Gastroesophageal sphincter (tissue), 4 donors: Measurements from ENCODE around the gene KXD1. TPM values are rescaled to one million over a fixed set of nuclear protein-coding genes. Genes with fewer than 3 reads are reported as not detected.

ENCODE experiments used
- ATAC-seq: fragments of 150-250 bp; one replicate; pipeline ENCODE4 v1.9.1; 2016; ENCODE audit warnings: mild to moderate bottlenecking, moderate library complexity
- H3K27ac ChIP-seq, 4 donors: fragments of 200-600 bp; sonication (generic) in 3 of 4; 1 replicate in 3 of 4; 2 replicates in 1 of 4; pipeline ENCODE4 v1.5.1; 2016 to 2019
- H3K27me3 ChIP-seq: fragments of 200-600 bp; sonication (generic); one replicate; pipeline ENCODE4 v1.5.1; 2019
- H3K36me3 ChIP-seq, 2 donors: fragments of 200-600 bp; sonication (generic); one replicate each; pipeline ENCODE4 v1.5.1; 2019; ENCODE audit warnings: control low read depth in 1 of 2
- H3K4me1 ChIP-seq, 3 donors: fragments of 200-600 bp; sonication (generic); 1 replicate in 2 of 3; 2 replicates in 1 of 3; pipeline ENCODE4 v1.5.1; 2016 to 2019; ENCODE audit warnings: control low read depth in 2 of 3
- H3K4me3 ChIP-seq, 2 donors: fragments of 200-600 bp; sonication (generic); one replicate each; pipeline ENCODE4 v1.5.1; 2019; ENCODE audit warnings: mild to moderate bottlenecking in 1 of 2, moderate library complexity in 1 of 2
- H3K9me3 ChIP-seq, 3 donors: fragments of 200-600 bp; sonication (generic); one replicate each; pipeline ENCODE4 v1.5.1; 2017 to 2019; ENCODE audit warnings: control low read depth in 2 of 3
- CTCF ChIP-seq, 4 experiments: fragments of 200-600 bp in 2 of 4; fragments of 450-650 bp in 2 of 4; sonication (generic) in 1 of 4; IDR thresholded peaks; one replicate each; pipeline ENCODE4 v1.5.1; 2017 to 2019; ENCODE audit warnings: antibody characterized with exemption in 4 of 4, mild to moderate bottlenecking in 2 of 4, moderate library complexity in 2 of 4
- EP300 ChIP-seq: sonication (generic); formaldehyde crosslinking; IDR thresholded peaks from one replicate; pipeline ENCODE4 v1.6.1; 2017; ENCODE audit warnings: antibody characterized with exemption, mild to moderate bottlenecking
- POLR2A ChIP-seq, 2 donors: fragments of 450-650 bp; IDR thresholded peaks; one replicate each; pipeline ENCODE4 v1.6.1; 2017; ENCODE audit warnings: antibody characterized with exemption in 2 of 2, mild to moderate bottlenecking in 2 of 2, moderate library complexity in 1 of 2
- POLR2AphosphoS5 ChIP-seq: sonication (generic); formaldehyde crosslinking; IDR thresholded peaks from one replicate; pipeline ENCODE4 v1.6.1; 2017; ENCODE audit warnings: antibody characterized with exemption
- WGBS, 2 donors: methylation state at CpG; one replicate each; pipeline ENCODE4 v1.1.5; 2018; ENCODE audit warnings: low coverage in 1 of 2; 5-methylcytosine and 5-hydroxymethylcytosine counted together
- total RNA-seq, 4 donors: library from RNA; depleted of rRNA; stranded (reverse); fragments of >200 nt; gene quantifications; one replicate each; pipeline ENCODE4 v1.1.0, GENCODE V29; 2016

The KXD1 gene
- total RNA-seq, 4 donors from 2014 or later: 130 to 137 (median 135) TPM

DNA sequence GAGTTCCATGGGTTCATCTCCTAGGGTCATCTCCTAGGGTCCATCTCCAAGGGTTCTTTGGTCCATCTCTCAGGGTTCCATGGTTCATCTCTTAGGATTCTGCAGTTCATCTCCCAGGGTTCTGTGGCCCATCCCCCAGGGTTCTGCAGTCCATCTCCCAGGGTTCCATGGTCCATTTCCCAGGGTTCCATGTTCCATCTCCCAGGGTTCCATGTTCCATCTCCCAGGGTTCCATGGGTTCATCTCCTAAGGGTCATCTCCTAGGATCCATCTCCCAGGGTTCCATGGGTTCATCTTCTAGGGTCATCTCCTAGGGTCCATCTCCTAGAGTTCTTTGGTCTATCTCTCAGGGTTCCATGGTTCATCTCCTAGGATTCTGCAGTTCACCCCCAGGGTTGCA lies 59.9 kb downstream of the KXD1 start:
- no peaks in the 10 kb centered on the region for H3K36me3 ChIP-seq
- no peak overlapping the region for H3K4me3 ChIP-seq
- no peaks in the 10 kb centered on the region for H3K9me3 ChIP-seq
- no peak overlapping the region for H3K27ac ChIP-seq
- H3K27me3 ChIP-seq: peaks cover 55% of the 10 kb centered on the region
- H3K4me1 ChIP-seq: peaks cover 0 to 9% (median 6%) of the 10 kb centered on the region in 3 donors
- ATAC-seq: no peak
- TF ChIP-seq CTCF (IDR thresholded peaks at IDR 0.05): no peak
- no peak for TF ChIP-seq POLR2AphosphoS5
- no peak for TF ChIP-seq EP300
- TF ChIP-seq POLR2A (IDR thresholded peaks at IDR 0.05): no peak

DNA sequence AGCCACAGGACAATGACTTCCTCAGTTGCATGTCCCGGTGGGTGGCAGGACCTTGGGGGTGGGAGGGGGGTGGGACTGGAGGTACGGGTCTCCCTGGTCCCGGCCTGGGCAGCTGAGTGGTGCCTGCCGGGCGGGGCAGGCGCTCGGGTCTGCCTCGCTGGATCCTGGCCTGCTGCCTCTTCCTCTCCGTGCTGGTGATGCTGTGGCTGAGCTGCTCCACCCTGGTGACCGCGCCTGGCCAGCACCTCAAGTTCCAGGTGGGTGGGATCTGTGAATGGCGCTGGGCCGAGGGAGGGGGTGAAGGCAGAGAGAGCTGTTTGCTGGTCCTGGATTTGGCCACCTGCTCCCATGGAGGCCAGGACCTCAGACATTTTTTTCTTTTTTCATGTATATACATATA lies 60.6 kb downstream of the KXD1 start:
- Histone ChIP-seq H3K27ac (no peak overlapping the region), H3K9me3 (no peaks in the 10 kb centered on the region), H3K36me3 (no peaks in the 10 kb centered on the region), H3K4me1 (peaks cover 0 to 2% (median 1%) of the 10 kb centered on the region in 3 donors), H3K4me3 (no peak overlapping the region), H3K27me3 (peaks cover 48% of the 10 kb centered on the region)
- TF ChIP-seq POLR2A (IDR thresholded peaks at IDR 0.05): no peak
- TF ChIP-seq EP300: no peak
- no peak for ATAC-seq
- WGBS, 2 donors: 95 to 100% methylated on average over 2 to 4 of the region's 13 CpGs

Other genes starting within 250 kb of the KXD1 start
- gene LSM4, start 234.8 kb upstream of the KXD1 start, total RNA-seq: 100 to 1,000 TPM in 1 of 4 donors, 10 to 100 TPM in 3; 81.2 to 116 (median 94.5) TPM
- gene PGPEP1, start 217.3 kb upstream of the KXD1 start, total RNA-seq: 10 to 100 TPM; 15.0 to 38.2 (median 23.1) TPM
- gene GDF15, start 171.7 kb upstream of the KXD1 start, total RNA-seq: 1 to 10 TPM in 3 of 4 donors, under 1 TPM in 1; 0.62 to 3.7 (median 3.0) TPM
- 10 to 100 TPM in 1 of 4 donors, 1 to 10 TPM in 3; 1.9 to 19.0 (median 4.8) TPM for gene LRRC25, start 160.2 kb upstream of the KXD1 start, total RNA-seq
- gene SSBP4, start 138.5 kb upstream of the KXD1 start, total RNA-seq: 10 to 100 TPM; 58.4 to 76.2 (median 61.3) TPM
- gene ISYNA1, start 119.7 kb upstream of the KXD1 start, total RNA-seq: 10 to 100 TPM; 15.2 to 31.6 (median 19.8) TPM
- 10 to 100 TPM; 12.5 to 19.0 (median 14.7) TPM for gene ELL, start 35.8 kb upstream of the KXD1 start, total RNA-seq
- 100 to 1,000 TPM; 408 to 436 (median 418) TPM for gene FKBP8, start 14.3 kb upstream of the KXD1 start, total RNA-seq
- 100 to 1,000 TPM; 371 to 644 (median 574) TPM for gene UBA52, start 14.0 kb downstream of the KXD1 start, total RNA-seq
- 10 to 100 TPM; 64.8 to 72.6 (median 68.6) TPM for gene REX1BD, start 30.9 kb downstream of the KXD1 start, total RNA-seq
- gene CRLF1, start 48.9 kb downstream of the KXD1 start, total RNA-seq: 10 to 100 TPM; 10.9 to 67.4 (median 42.7) TPM
- gene TMEM59L, start 55.0 kb downstream of the KXD1 start, total RNA-seq: 1 to 10 TPM in 3 of 4 donors, under 1 TPM in 1; 0.96 to 4.0 (median 2.0) TPM
- 10 to 100 TPM; 12.9 to 19.0 (median 14.6) TPM for gene KLHL26, start 79.2 kb downstream of the KXD1 start, total RNA-seq
- gene CRTC1, start 125.8 kb downstream of the KXD1 start, total RNA-seq: 1 to 10 TPM; 3.8 to 8.9 (median 6.3) TPM
- gene COMP, start 233.4 kb downstream of the KXD1 start, total RNA-seq: 1 to 10 TPM in 1 of 4 donors, under 1 TPM in 3; 0.40 to 4.4 (median 0.50) TPM